Fibroblast of the aortic adventitia (primary cell): ENCODE results near the gene ELAVL1. TPM values are rescaled to one million over a fixed set of nuclear protein-coding genes. Genes with fewer than 3 reads are reported as not detected.
"Not testable (repeated sequence)": the region's sequence is repeated elsewhere in the genome, so short reads cannot be mapped to it uniquely, and the experiment has no call there.

Experiments used
- DNase-seq: peaks from one replicate; pipeline ENCODE4 v3.0.0-alpha.2; 2010; ENCODE audit warnings: low read depth
- H3K4me3 ChIP-seq: 2 replicates; pipeline ENCODE4 v1.5.1; 2011; ENCODE audit warnings: low read depth, mild to moderate bottlenecking, control low read depth, low read length, moderate library complexity
- CTCF ChIP-seq: IDR thresholded peaks from 2 replicates; pipeline ENCODE4 v1.5.1; 2011; ENCODE audit warnings: mild to moderate bottlenecking, low read length, control low read depth, inconsistent platforms; ENCODE audit not compliant: insufficient read depth
- total RNA-seq: library from RNA; depleted of rRNA; stranded (reverse); fragments of >200 nt; gene quantifications from 2 replicates; pipeline ENCODE4 v1.2.3, GENCODE V29; 2012; ENCODE audit warnings: low replicate concordance

The ELAVL1 gene
- total RNA-seq, 1 donor = 34.1 TPM

- no peak overlapping the region for H3K4me3 ChIP-seq
- TF ChIP-seq CTCF = no peak
- no peak for DNase-seq
Measured at GRCh38 chr19:7963566-7963965, 41.9 kb downstream of the ELAVL1 start.

- no peak for TF ChIP-seq CTCF
- DNase-seq = no peak
- H3K4me3 ChIP-seq = no peak overlapping the region
Measured at GRCh38 chr19:7962644-7963268, 42.7 kb downstream of the ELAVL1 start.

GRCh38 chr19:7961920-7962626 lies 43.4 kb downstream of the ELAVL1 start:
- no peak for TF ChIP-seq CTCF
- DNase-seq = no peak
- no peak overlapping the region for H3K4me3 ChIP-seq

DNA sequence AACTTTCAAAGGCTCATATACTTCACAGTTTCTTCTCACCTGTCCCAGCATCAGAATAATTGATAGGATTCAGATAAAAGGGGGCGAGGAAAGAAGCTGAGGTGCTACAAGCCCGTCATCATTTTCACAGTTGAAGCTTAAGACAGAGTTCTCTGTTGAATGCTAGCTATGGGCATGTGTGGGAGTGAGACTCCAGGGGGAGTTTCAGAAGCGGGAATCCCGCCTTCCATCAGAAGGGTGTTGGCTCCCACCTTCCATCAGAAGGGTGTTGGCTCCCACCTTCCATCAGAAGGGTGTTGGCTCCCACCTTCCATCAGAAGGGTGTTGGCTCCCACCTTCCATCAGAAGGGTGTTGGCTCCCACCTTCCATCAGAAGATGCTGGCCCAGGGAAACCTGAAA lies 44.4 kb downstream of the ELAVL1 start:
- not testable (repeated sequence) for DNase-seq, H3K4me3 ChIP-seq

DNA sequence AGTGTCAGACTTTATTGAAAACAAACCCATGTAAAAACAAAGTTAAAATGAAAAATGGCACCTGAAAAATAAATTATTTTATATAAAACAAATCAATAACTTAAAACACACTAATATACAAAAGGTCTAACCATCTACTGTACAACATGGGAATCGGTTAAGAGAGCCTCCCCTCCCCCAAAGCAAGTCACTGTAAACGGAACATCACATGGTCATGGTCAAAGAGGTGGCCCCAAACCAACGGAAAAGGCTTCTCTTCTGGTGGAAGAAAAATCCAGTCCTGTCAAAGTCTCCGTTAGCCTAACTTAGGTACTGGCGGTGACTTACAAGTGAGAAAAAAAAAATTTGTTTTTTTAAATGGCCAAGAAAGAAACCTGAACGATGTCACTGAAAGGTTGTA lies 46.2 kb downstream of the ELAVL1 start:
- DNase-seq = no peak
- TF ChIP-seq CTCF = no peak
- no peak overlapping the region for H3K4me3 ChIP-seq

DNA sequence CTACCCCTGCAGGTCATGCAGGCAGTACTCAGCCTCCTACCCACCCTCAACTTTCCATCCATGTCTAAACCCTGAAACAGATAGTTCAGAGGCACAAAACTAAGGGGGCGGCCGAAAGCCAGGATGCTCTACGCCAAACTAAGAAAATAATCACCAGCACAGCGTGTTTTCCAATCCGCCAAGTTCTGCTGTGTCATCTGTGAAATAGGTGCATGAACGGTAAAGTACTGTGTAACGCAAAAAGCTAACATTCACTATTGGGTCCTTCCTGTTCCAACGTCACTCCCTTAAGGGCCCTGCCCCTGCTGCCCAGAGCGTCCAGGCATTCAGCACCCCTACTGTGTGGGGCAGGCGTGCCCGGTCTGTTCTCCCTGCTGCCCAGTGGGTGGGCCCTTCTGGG lies 49.7 kb downstream of the ELAVL1 start:
- no peak for DNase-seq
- H3K4me3 ChIP-seq = no peak overlapping the region
- no peak for TF ChIP-seq CTCF

DNA sequence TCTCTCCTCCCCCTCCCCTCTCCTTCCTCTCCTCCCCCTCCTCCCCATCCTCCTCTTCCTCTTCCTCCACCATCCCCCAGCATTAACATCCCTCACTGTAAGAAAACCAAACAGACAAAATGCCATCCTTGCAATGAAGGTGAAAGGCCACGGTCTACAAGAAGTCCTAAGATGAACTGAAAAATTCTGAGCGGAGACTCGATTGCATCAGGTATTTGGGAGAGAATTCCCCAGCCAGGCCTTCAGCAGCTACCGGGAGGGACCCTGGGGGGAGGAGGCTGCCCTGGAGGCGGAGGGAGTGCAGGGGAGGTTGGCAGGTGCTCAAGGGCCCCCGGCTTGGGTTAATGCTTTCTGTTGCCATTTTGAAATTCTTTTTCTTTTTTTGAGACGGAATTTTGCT lies 51.9 kb downstream of the ELAVL1 start:
- TF ChIP-seq CTCF = no peak
- H3K4me3 ChIP-seq = no peak overlapping the region
- DNase-seq = no peak
